WTC11 (cell line): ENCODE measurements around the gene ADGRB3. TPM values are rescaled to one million over a fixed set of nuclear protein-coding genes. Genes with fewer than 3 reads are reported as not detected.
"Not testable (repeated sequence)": the region's sequence is repeated elsewhere in the genome, so short reads cannot be mapped to it uniquely, and the experiment has no call there.

Experiments used
- ATAC-seq: fragments of 200-7000 bp; cut with Tn5 transposase; 2 replicates; pipeline ENCODE4 v1.10.0; 2021; ENCODE audit warnings: mild to moderate bottlenecking, moderate library complexity
- CTCF ChIA-PET: fragments of 300-600 bp; sonication (Branson Sonifier 250); formaldehyde crosslinking; loops from one replicate; lab custom pipeline; 2021; ENCODE audit warnings: antibody characterized with exemption; lab: Charles Lee
- POLR2A ChIA-PET: fragments of 350-600 bp; sonication (Branson Sonifier 250); formaldehyde crosslinking; loops from one replicate; lab custom pipeline; 2021; ENCODE audit warnings: antibody characterized with exemption; lab: Charles Lee
- DNase-seq: peaks from one replicate; pipeline ENCODE4 v3.0.0; 2021; ENCODE audit warnings: low spot score
- H3K27ac Mint-ChIP-seq: 2 replicates; pipeline ENCODE4 v1.8.0; 2021; ENCODE audit warnings: mixed read lengths
- H3K27me3 Mint-ChIP-seq: 2 replicates; pipeline ENCODE4 v1.8.0; 2021; ENCODE audit warnings: low read depth, mild to moderate bottlenecking, moderate library complexity, mixed read lengths
- H3K36me3 Mint-ChIP-seq: 2 replicates; pipeline ENCODE4 v1.8.0; 2021; ENCODE audit warnings: mixed read lengths
- H3K4me1 Mint-ChIP-seq: 2 replicates; pipeline ENCODE4 v1.8.0; 2022; ENCODE audit warnings: mixed read lengths
- H3K4me3 Mint-ChIP-seq: 2 replicates; pipeline ENCODE4 v1.8.0; 2021; ENCODE audit warnings: mild to moderate bottlenecking, moderate library complexity, mixed read lengths
- H3K9me3 Mint-ChIP-seq: 2 replicates; pipeline ENCODE4 v1.8.0; 2021; ENCODE audit warnings: mixed read lengths
- ARID4B ChIP-seq: sonication (generic); formaldehyde crosslinking; IDR thresholded peaks from 2 replicates; pipeline ENCODE4 v1.8.0; 2023; ENCODE audit warnings: missing genetic modification reagents, mild to moderate bottlenecking, borderline replicate concordance
- ATF6 ChIP-seq: sonication (generic); formaldehyde crosslinking; IDR thresholded peaks from 2 replicates; pipeline ENCODE4 v1.8.1; 2023; ENCODE audit warnings: mild to moderate bottlenecking, missing genetic modification reagents
- CDX4 ChIP-seq: fragments of 250-450 bp; sonication (Bioruptor Pico); IDR thresholded peaks from 2 replicates; pipeline ENCODE4 v1.9.0; 2021; ENCODE audit warnings: moderate library complexity, mild to moderate bottlenecking, inconsistent platforms, borderline replicate concordance
- E2F5 ChIP-seq: sonication (generic); formaldehyde crosslinking; IDR thresholded peaks from 2 replicates; pipeline ENCODE4 v1.8.1; 2022; ENCODE audit warnings: mild to moderate bottlenecking, moderate library complexity, missing genetic modification reagents
- ESRRA ChIP-seq: sonication (generic); formaldehyde crosslinking; IDR thresholded peaks from 2 replicates; pipeline ENCODE4 v1.8.1; 2022; ENCODE audit warnings: mild to moderate bottlenecking, missing genetic modification reagents, borderline replicate concordance
- FOXJ3 ChIP-seq: sonication (generic); formaldehyde crosslinking; IDR thresholded peaks from 2 replicates; pipeline ENCODE4 v1.9.0; 2021; ENCODE audit warnings: missing genetic modification reagents, mild to moderate bottlenecking, borderline replicate concordance
- FOXP1 ChIP-seq: sonication (generic); formaldehyde crosslinking; IDR thresholded peaks from 2 replicates; pipeline ENCODE4 v1.8.0; 2022; ENCODE audit warnings: missing genetic modification reagents, mild to moderate bottlenecking, moderate library complexity, borderline replicate concordance
- GTF2I ChIP-seq: fragments of 250-450 bp; sonication (Bioruptor Pico); conservative IDR thresholded peaks from 2 replicates; pipeline ENCODE4 v1.4.0; 2021; ENCODE audit warnings: mild to moderate bottlenecking
- IRF2 ChIP-seq: sonication (generic); formaldehyde crosslinking; IDR thresholded peaks from 2 replicates; pipeline ENCODE4 v1.8.0; 2022; ENCODE audit warnings: low read depth, missing genetic modification reagents, borderline replicate concordance
- KAT7 ChIP-seq: sonication (generic); formaldehyde crosslinking; IDR thresholded peaks from 2 replicates; pipeline ENCODE4 v1.8.1; 2023; ENCODE audit warnings: missing genetic modification reagents, mild to moderate bottlenecking, borderline replicate concordance
- NR1H2 ChIP-seq: sonication (generic); formaldehyde crosslinking; IDR thresholded peaks from 2 replicates; pipeline ENCODE4 v1.9.0; 2021; ENCODE audit warnings: mild to moderate bottlenecking, moderate library complexity, missing genetic modification reagents
- NR2C2 ChIP-seq: sonication (generic); formaldehyde crosslinking; IDR thresholded peaks from 2 replicates; pipeline ENCODE4 v1.8.0; 2022; ENCODE audit warnings: mild to moderate bottlenecking, missing genetic modification reagents
- NR3C1 ChIP-seq: sonication (generic); formaldehyde crosslinking; conservative IDR thresholded peaks from 2 replicates; pipeline ENCODE4 v1.8.1; 2023; ENCODE audit warnings: low read depth, mild to moderate bottlenecking, missing genetic modification reagents
- PRRX2 ChIP-seq: fragments of 250-450 bp; sonication (Bioruptor Pico); IDR thresholded peaks from 2 replicates; pipeline ENCODE4 v1.8.0; 2021; ENCODE audit warnings: mild to moderate bottlenecking
- SMAD4 ChIP-seq: sonication (generic); formaldehyde crosslinking; IDR thresholded peaks from 2 replicates; pipeline ENCODE4 v1.8.0; 2022; ENCODE audit warnings: mild to moderate bottlenecking, missing genetic modification reagents
- TCF7 ChIP-seq: sonication (generic); formaldehyde crosslinking; IDR thresholded peaks from 2 replicates; pipeline ENCODE4 v1.8.0; 2022; ENCODE audit warnings: mild to moderate bottlenecking, low read depth, missing genetic modification reagents, moderate library complexity
- ZNF317 ChIP-seq: sonication (generic); formaldehyde crosslinking; IDR thresholded peaks from 2 replicates; pipeline ENCODE4 v1.8.1; 2023; ENCODE audit warnings: low read depth, mild to moderate bottlenecking, moderate library complexity, missing genetic modification reagents, borderline replicate concordance
- total RNA-seq: library from RNA; stranded (reverse); gene quantifications from 3 replicates; pipeline ENCODE4 v1.2.3, GENCODE V29; 2021
- TF ChIP-seq, protein P1 (sequence below): fragments of 250-450 bp; sonication (Bioruptor Pico); IDR thresholded peaks from 2 replicates; pipeline ENCODE4 v2.1.2; 2022; ENCODE audit warnings: mild to moderate bottlenecking, moderate library complexity

The ADGRB3 gene
- total RNA-seq, 1 experiment from 2014 or later: 1.9 TPM

DNA sequence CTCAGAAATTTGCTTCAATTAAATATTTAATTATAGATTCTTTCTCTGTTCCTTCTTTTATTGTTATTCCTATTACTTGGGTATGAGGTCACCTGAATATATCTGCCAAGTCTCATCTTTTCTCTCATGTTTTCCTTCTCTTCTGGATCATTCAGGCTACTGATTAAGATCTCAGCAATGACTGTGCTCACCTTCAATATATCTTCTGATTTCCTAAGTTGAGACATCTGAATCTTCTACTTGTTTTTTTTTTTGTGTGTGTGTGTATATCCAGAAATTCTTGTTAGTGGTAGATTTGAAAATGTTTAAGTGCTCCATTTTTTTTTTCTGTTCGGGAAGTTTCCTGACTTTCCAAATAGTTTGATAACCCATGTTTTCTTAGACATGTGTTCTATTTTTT, 108.0 kb downstream of the ADGRB3 start:
- TF ChIP-seq NR3C1: no peak
- no peak overlapping the region for H3K4me3 Mint-ChIP-seq
- no peak for DNase-seq
- ATAC-seq: no peak
- H3K4me1 Mint-ChIP-seq: peaks cover 6% of the 10 kb centered on the region
- ChIA-PET POLR2A (no interaction called here), CTCF (no interaction called here)
- no peak overlapping the region for H3K27ac Mint-ChIP-seq
- H3K27me3 Mint-ChIP-seq: no peaks in the 10 kb centered on the region
- peaks cover 9% of the 10 kb centered on the region; the same call in 1 of the 2 replicates for H3K9me3 Mint-ChIP-seq
- H3K36me3 Mint-ChIP-seq: no peaks in the 10 kb centered on the region

DNA sequence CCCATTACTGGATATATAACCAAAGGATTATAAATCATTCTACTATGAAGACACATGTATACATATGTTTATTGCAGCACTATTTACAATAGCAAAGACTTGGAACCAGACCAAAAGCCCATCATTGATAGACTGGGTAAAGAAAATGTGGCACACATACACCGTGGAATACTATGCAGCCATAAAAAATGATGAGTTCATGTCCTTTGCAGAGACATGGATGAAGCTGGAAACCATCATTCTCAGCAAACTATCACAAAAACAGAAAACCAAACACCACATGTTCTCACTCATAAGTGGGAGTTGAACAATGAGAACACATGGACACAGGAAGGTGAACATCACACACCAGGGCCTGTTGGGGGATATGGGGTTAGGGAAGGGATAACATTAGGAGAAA, 109.3 kb downstream of the ADGRB3 start:
- DNase-seq, H3K36me3 Mint-ChIP-seq, ATAC-seq, H3K4me1 Mint-ChIP-seq, H3K27me3 Mint-ChIP-seq, H3K27ac Mint-ChIP-seq, CTCF ChIA-PET, POLR2A ChIA-PET, H3K4me3 Mint-ChIP-seq: not testable (repeated sequence)
- H3K9me3 Mint-ChIP-seq: peaks cover 10% of the 10 kb centered on the region; the same call in 1 of the 2 replicates

- no peak overlapping the region for H3K4me3 Mint-ChIP-seq
- no peak for TF ChIP-seq NR1H2 (CRISPR knock-in tag)
- TF ChIP-seq PRRX2 (CRISPR knock-in tag): no peak
- TF ChIP-seq ZNF317 (CRISPR knock-in tag): no peak
- TF ChIP-seq SMAD4 (CRISPR knock-in tag): no peak
- no peak for TF ChIP-seq CDX4 (CRISPR knock-in tag)
- TF ChIP-seq FOXJ3: no peak
- TF ChIP-seq IRF2 (CRISPR knock-in tag): no peak
- no peak for TF ChIP-seq FOXP1 (CRISPR knock-in tag)
- no peak for TF ChIP-seq NR2C2 (CRISPR knock-in tag)
- no peak for TF ChIP-seq ATF6
- TF ChIP-seq ESRRA (CRISPR knock-in tag): no peak
- no peak for TF ChIP-seq TCF7
- TF ChIP-seq GTF2I: no peak
- H3K27me3 Mint-ChIP-seq: no peaks in the 10 kb centered on the region
- H3K27ac Mint-ChIP-seq: no peak overlapping the region
- peaks cover 10% of the 10 kb centered on the region; the same call in 1 of the 2 replicates for H3K9me3 Mint-ChIP-seq
- ATAC-seq (no peak), DNase-seq (no peak)
- ChIA-PET POLR2A (no interaction called here), CTCF (no interaction called here)
- H3K36me3 Mint-ChIP-seq: no peaks in the 10 kb centered on the region
- 0 out of 2 replicates have a peak, but pooled peaks cover 3% of the 10 kb centered on the region for H3K4me1 Mint-ChIP-seq
These were observed 111.3 kb downstream of the ADGRB3 start for GRCh38 chr6:68746376-68746775.

DNA sequence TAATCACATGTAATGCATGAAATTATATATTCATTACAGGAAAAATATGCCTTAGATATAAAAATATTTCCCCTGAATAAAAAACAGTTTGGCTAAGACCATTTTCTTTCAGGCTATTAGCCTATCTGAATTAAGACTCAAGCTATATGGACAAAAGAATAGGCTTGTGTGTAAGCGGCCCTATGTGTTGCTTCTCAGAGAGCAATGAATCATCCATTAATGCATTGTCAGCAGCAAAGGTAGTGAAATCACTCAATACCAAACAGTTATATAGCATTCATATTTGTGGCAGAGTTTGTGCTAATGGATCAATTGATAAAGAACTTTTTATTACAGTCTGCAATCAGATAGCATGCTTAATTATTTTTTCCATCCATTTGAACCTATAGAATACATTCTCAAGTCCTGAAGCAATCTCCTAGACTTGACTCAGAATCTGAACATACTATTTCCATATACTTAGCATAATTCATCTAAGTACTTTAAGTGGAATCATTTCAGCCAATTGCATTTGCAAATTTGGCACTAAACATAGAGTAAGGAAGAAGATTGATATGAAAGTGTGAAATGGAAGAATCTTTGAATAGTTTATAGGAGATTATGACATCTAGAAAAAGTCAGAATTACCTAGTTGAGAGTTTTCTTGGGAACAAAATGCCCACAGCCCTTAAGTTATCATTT, 112.2 kb downstream of the ADGRB3 start:
- H3K9me3 Mint-ChIP-seq: peaks cover 10% of the 10 kb centered on the region; the same call in 1 of the 2 replicates
- POLR2A ChIA-PET: no interaction called here
- TF ChIP-seq, protein P1, sequence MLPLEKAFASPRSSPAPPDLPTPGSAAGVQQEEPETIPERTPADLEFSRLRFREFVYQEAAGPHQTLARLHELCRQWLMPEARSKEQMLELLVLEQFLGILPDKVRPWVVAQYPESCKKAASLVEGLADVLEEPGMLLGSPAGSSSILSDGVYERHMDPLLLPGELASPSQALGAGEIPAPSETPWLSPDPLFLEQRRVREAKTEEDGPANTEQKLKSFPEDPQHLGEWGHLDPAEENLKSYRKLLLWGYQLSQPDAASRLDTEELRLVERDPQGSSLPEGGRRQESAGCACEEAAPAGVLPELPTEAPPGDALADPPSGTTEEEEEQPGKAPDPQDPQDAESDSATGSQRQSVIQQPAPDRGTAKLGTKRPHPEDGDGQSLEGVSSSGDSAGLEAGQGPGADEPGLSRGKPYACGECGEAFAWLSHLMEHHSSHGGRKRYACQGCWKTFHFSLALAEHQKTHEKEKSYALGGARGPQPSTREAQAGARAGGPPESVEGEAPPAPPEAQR: no peak
- TF ChIP-seq KAT7 (CRISPR knock-in tag) (no peak), ARID4B (CRISPR knock-in tag) (no peak), E2F5 (no peak)
- H3K4me3 Mint-ChIP-seq: no peak overlapping the region
- DNase-seq (no peak), ATAC-seq (no peak)
- no peak overlapping the region for H3K27ac Mint-ChIP-seq
- CTCF ChIA-PET: no interaction called here
- no peaks in the 10 kb centered on the region for H3K27me3 Mint-ChIP-seq
- no peaks in the 10 kb centered on the region for H3K36me3 Mint-ChIP-seq
- H3K4me1 Mint-ChIP-seq: 0 out of 2 replicates have a peak, but pooled peaks cover 3% of the 10 kb centered on the region

GRCh38 chr6:68747832-68748231, 112.8 kb downstream of the ADGRB3 start:
- H3K27me3 Mint-ChIP-seq, H3K4me1 Mint-ChIP-seq, H3K27ac Mint-ChIP-seq, H3K4me3 Mint-ChIP-seq, DNase-seq, ATAC-seq, POLR2A ChIA-PET, CTCF ChIA-PET, H3K36me3 Mint-ChIP-seq: not testable (repeated sequence)
- peaks cover 10% of the 10 kb centered on the region; the same call in 1 of the 2 replicates for H3K9me3 Mint-ChIP-seq
